UCSD-AML1 (cell line): ENCODE results near the gene CSDE1.

ENCODE experiments used
- DNase-seq: peaks from one replicate; lab custom pipeline; 2025; ENCODE audit not compliant: unreplicated experiment; lab: John Stamatoyannopoulos, UW

Gene CSDE1

GRCh38 chr1:114750780-114751179 is 7.0 kb downstream of the CSDE1 start:
- no peak for DNase-seq

GRCh38 chr1:114749835-114750234 is 7.9 kb downstream of the CSDE1 start:
- no peak for DNase-seq

GRCh38 chr1:114746450-114747121 is 11.2 kb downstream of the CSDE1 start:
- no peak for DNase-seq

- no peak for DNase-seq
Measured at GRCh38 chr1:114745291-114745690, 12.5 kb downstream of the CSDE1 start.

GRCh38 chr1:114741963-114742746 is 15.6 kb downstream of the CSDE1 start:
- no peak for DNase-seq

- DNase-seq = no peak
Measured at GRCh38 chr1:114740331-114740730, 17.5 kb downstream of the CSDE1 start.

- no peak for DNase-seq
Measured at GRCh38 chr1:114737314-114737849, 20.4 kb downstream of the CSDE1 start.

- no peak for DNase-seq
Measured at GRCh38 chr1:114735479-114735878, 22.3 kb downstream of the CSDE1 start.

- no peak for DNase-seq
Measured at GRCh38 chr1:114729782-114730181, 28.0 kb downstream of the CSDE1 start.

GRCh38 chr1:114728553-114728952 is 29.2 kb downstream of the CSDE1 start:
- no peak for DNase-seq

- no peak for DNase-seq
Measured at GRCh38 chr1:114725230-114725629, 32.6 kb downstream of the CSDE1 start.

- DNase-seq = no peak
Measured at GRCh38 chr1:114723915-114724314, 33.9 kb downstream of the CSDE1 start.

- no peak for DNase-seq
Measured at GRCh38 chr1:114723457-114723856, 34.3 kb downstream of the CSDE1 start.

GRCh38 chr1:114720492-114720891 is 37.3 kb downstream of the CSDE1 start:
- DNase-seq = no peak

- no peak for DNase-seq
Measured at GRCh38 chr1:114719424-114719787, 38.4 kb downstream of the CSDE1 start.

- DNase-seq = no peak
Measured at GRCh38 chr1:114718661-114719423, 38.9 kb downstream of the CSDE1 start.

- peak; percentile 92 for DNase-seq
Measured at GRCh38 chr1:114716304-114717170, 41.2 kb downstream of the CSDE1 start, which contains the start of gene NRAS. NRAS (minus strand) TSS chr1:114716771; CDS start chr1:114716160, 611 bp downstream.

- DNase-seq = no peak
Measured at GRCh38 chr1:114715952-114716303, 41.9 kb downstream of the CSDE1 start.

GRCh38 chr1:114712977-114713376 is 44.8 kb downstream of the CSDE1 start:
- DNase-seq = no peak

- DNase-seq = no peak
Measured at GRCh38 chr1:114710360-114710759, 47.4 kb downstream of the CSDE1 start.

- no peak for DNase-seq
Measured at GRCh38 chr1:114707604-114708003, 50.2 kb downstream of the CSDE1 start.
